T-helper 2 cell (primary cell): ENCODE data around the gene RPL36AL.
A peak's percentile ranks its signal among the peaks of the same experiment; 100 is the strongest.
"Not testable (repeated sequence)": the region's sequence is repeated elsewhere in the genome, so short reads cannot be mapped to it uniquely, and the experiment has no call there.

ENCODE experiments used
- DNase-seq, 5 experiments: peaks; one replicate each; pipeline versions ENCODE4 v3.0.0 to v3.0.0-alpha.2; 2012 to 2022
- total RNA-seq, 2 donors: gene quantifications; one replicate each; lab custom pipeline; 2026; lab: John Stamatoyannopoulos, UW

RPL36AL gene
- total RNA-seq = 173 to 199 reads per million in 2 donors

- peak; percentile 82 to 98 (median 92) for DNase-seq
These were observed at the start of gene RPL36AL, which contains the start of gene MGAT2 for GRCh38 chr14:49620182-49621113. Gene RPL36AL, minus strand, starts transcription at chr14:49620626. Its CDS starts 1,522 bp downstream, at chr14:49619104. Gene MGAT2, plus strand, starts transcription at chr14:49620799. Its CDS starts 470 bp downstream, at chr14:49621269.

DNA sequence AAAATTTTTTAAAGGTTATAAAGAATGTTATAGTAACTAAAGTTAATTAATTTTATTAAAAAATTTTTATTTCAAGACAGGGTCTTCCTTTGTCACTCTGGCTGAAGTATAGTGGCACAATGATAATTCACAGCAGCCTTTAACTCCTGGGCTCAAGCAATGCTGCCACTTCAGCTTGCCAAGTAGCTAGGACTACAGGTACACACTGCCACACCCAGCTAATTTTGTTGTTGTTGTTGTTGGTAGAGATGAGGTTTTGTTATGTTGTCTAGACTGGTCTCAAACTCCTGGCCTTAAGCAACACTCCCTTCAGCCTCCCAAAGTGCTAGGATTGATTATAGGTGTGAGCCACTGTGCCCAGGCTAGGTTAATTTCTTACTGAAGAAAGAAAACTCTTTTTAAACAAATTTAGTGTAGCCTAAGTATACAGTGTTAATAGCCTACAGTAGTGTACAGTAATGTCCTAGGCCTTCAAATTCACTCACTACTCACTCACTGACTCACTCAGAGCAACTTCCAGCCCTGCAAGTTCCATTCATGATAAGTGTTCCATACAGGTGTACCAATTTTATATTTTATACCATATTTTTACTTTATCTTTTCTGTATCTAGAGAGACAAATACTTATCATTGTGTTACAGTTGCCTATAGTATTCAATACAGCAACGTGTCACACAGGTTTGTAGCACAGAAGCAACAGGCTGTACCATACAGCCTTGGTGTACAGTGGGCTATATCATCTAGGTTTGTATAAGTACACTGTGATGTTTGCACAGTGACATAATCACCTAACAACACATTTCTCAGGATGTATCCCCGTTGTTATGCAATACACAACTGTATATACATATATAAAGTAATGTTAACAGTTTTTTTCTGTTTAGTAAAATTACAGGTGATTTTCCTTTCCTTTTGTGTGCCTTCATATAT, 39.4 kb upstream of the RPL36AL start:
- no peak for DNase-seq

- DNase-seq = not testable (repeated sequence)
These were observed 37.1 kb upstream of the RPL36AL start for GRCh38 chr14:49657500-49657899.

DNA sequence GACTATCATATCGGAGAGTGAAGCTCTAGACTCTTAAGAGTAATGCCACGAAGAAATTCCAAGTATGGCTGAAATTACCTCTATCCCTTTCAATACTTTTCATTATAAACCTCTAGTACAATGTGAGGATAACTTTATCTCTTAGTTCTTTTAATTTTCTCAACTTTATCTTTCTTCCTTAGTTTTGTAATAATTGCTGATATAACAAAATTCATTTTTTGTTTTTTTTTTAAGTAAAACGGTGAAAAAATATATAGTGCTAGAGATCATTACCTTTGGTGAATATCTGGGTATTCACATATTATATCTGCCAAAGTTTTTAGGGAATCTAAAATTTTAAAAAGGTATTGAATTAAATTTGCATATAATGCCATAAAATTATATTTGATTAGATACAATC, 34.1 kb upstream of the RPL36AL start:
- no peak for DNase-seq

DNA sequence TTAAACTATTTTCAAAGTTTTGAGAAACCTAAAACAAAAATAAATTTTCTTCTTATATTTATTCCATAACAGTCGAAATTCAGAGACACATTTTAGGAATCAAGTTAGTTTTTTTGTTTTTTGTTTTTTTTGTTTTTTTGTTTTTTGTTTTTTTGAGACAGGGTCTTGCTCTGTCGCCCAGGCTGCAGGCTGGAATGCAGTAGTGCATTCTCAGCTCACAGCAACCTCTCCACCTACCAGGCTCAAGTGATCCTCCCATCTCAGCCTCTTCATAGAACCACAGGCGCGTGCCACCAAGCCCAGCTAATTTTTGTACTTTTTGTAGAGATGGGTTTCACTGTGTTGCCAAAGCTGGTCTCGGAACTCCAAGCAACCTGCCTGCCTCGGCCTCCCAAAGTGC, 33.1 kb upstream of the RPL36AL start:
- DNase-seq = no peak

DNA sequence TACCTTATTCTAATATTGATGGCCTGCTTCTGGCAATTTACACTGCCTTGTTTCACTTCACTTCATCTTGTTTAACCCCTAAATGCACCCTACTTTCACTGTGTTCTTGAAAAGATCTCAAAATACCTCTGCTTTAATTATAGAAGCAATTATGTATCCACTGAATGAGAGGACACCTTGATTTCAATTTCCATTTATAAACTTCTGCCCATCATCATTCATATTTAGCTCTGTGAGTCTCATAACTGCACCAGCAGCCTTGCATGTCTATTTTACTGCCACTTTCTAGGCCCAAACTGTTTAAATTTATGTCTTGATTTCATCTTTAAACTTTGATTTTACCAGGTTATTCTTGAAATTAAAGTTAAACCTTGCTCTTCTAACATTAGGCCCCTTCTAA, 21.7 kb upstream of the RPL36AL start:
- no peak for DNase-seq

GRCh38 chr14:49641697-49642129, 21.3 kb upstream of the RPL36AL start:
- DNase-seq = no peak

DNA sequence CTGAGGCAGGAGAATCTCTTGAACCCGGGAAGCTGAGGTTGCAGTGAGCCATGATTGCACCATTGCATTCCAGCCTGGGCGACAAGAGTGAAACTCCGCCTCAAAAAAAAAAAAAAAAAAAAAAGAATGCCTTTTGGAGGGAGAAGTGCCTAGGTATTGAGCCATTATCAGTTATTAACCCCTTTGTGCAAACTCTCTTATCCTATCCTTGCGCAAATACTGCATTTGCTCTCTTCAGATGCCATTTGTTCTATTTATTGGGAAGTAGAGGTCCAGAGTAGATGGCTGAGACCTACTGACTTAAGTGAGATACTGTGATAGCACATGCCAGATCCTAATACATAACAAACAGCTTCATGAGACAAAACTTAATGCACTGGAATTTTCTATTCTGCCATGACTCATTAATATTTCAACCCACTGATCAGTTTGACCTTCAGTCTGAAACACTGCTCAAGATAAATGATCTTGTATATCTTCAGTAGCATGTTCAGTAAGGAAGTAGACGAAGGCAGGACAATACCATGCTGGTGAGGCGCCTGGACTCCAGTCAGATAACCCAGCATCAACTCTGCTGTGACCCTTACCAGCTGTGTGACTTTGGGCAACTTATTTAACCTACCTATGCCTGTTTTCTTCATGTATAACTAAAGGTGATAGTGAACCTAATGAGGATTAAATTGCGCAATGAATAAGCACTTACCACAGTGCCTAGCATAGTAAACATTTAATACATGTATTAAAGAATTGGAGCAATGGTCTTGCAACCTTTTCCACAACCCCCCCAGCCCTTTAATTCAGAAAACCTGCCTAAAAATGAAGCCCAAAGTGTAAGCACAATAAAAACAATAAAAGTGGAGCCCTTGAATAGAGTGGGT, 20.4 kb upstream of the RPL36AL start:
- DNase-seq = no peak

GRCh38 chr14:49637534-49638078, 17.2 kb upstream of the RPL36AL start:
- no peak for DNase-seq

- DNase-seq = no peak
These were observed 16.4 kb upstream of the RPL36AL start for GRCh38 chr14:49636866-49637265.

GRCh38 chr14:49634547-49635334, 14.3 kb upstream of the RPL36AL start, which contains the start of gene DNAAF2:
Gene DNAAF2, minus strand, starts transcription at chr14:49635244. Its CDS starts 95 bp downstream, at chr14:49635149.
- DNase-seq = peak; percentile 35 to 80 (median 57)

DNA sequence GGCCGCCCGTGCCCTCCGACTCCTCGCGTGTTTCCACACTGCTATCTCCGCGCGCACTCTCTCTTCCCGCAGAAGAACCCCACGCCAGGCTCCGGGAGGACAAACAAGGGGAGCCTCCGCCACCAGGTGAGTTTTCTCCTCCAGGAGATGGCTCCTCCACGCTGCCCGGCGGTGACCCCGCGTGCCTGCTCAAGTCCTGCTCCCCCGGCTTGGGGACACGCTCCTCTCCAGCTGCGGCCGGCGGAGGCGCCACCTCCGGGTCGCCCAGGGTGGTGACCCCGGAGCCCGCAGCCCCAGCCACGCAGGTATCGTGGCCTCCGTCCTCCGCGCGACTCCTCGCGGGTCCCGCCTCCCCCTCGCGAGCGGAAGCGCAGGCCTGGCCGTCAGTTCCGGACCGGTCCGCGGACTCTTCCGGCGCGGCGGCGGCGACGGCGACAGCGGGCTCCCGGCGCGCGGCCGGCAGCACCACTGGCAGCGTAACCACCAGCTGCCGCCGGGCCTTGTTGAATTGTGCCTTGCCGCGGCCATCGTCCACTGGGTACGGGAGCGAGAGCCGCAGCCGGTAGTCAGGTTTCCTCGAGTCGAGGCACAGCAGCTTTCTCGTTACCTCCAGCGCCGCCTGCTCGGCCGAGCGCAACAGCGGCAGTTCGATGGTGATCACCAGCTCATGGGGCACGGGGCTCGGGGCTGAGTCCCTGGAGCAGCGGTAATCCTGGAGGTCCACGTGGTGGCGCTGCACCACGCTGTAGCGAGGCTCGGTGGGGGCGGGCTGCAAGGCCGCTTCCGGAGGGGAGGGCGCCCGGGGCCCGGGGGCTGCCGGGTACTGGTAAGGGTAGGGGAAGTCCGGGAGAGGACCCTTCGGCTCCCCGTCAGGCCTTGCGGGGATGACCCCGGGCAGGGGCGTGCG, 13.5 kb upstream of the RPL36AL start:
- DNase-seq = peak; percentile 85 to 97 (median 93)

GRCh38 chr14:49623941-49624839, 3.8 kb upstream of the RPL36AL start:
- DNase-seq = peak in 2 of 5 experiments; percentile 43 to 75

DNA sequence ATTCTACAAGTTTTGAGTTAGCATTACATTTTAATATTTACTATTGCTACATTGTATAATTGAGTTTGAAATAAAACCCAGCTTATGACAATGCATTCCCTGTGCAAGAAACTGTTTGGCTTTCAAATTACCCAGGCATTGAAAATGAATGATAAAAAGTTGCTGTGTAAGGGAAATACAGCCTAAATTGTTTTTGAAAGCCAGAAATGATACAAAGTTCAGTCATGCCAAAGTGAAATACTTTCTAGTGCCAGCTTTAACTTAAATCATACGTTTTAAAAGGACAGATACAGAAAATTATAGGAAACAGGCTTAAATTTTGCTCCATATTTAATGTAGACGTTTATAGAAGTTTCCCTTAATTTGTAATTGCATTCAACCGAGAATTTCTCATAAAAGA, 3.0 kb upstream of the RPL36AL start:
- DNase-seq = no peak

- DNase-seq = no peak
These were observed 1.7 kb upstream of the RPL36AL start for GRCh38 chr14:49622022-49622607.

DNA sequence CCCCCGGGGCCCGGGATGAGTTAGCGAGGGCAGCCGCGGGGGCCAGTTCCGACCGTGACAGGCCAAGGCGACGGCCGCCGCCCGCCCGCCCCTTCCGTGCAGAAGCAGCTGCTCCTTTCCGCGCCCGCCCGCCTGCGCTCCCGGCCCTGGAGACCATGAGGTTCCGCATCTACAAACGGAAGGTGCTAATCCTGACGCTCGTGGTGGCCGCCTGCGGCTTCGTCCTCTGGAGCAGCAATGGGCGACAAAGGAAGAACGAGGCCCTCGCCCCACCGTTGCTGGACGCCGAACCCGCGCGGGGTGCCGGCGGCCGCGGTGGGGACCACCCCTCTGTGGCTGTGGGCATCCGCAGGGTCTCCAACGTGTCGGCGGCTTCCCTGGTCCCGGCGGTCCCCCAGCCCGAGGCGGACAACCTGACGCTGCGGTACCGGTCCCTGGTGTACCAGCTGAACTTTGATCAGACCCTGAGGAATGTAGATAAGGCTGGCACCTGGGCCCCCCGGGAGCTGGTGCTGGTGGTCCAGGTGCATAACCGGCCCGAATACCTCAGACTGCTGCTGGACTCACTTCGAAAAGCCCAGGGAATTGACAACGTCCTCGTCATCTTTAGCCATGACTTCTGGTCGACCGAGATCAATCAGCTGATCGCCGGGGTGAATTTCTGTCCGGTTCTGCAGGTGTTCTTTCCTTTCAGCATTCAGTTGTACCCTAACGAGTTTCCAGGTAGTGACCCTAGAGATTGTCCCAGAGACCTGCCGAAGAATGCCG, 872 bp upstream of the RPL36AL start:
- DNase-seq = peak in 3 of 5 experiments; percentile 25 to 82 (median 36)

- no peak for DNase-seq
These were observed 696 bp downstream of the RPL36AL start for GRCh38 chr14:49619730-49620129.
